Ishikawa (cell line): ENCODE results near the gene MDFIC.

ENCODE experiments used
- CEBPB ChIP-seq: IDR thresholded peaks from 2 replicates; pipeline ENCODE4 v1.6.1; 2012
- CREB1 ChIP-seq: IDR thresholded peaks from 2 replicates; pipeline ENCODE4 v1.6.1; 2012; ENCODE audit warnings: low read depth
- EGR1 ChIP-seq: IDR thresholded peaks from 2 replicates; pipeline ENCODE4 v1.6.1; 2012
- EP300 ChIP-seq: IDR thresholded peaks from 2 replicates; pipeline ENCODE4 v1.6.1; 2012; ENCODE audit warnings: borderline replicate concordance
- FOXM1 ChIP-seq: IDR thresholded peaks from 2 replicates; pipeline ENCODE4 v1.6.1; 2012; ENCODE audit warnings: low read depth, borderline replicate concordance
- NFIC ChIP-seq: IDR thresholded peaks from 2 replicates; pipeline ENCODE4 v1.6.1; 2012
- RAD21 ChIP-seq: IDR thresholded peaks from 2 replicates; pipeline ENCODE4 v1.6.1; 2012; ENCODE audit warnings: low read depth
- TAF1 ChIP-seq: IDR thresholded peaks from 2 replicates; pipeline ENCODE4 v1.6.1; 2012; ENCODE audit warnings: low read depth, mild to moderate bottlenecking
- TCF12 ChIP-seq: IDR thresholded peaks from 2 replicates; pipeline ENCODE4 v1.6.1; 2012; ENCODE audit warnings: low read depth
- TEAD4 ChIP-seq: IDR thresholded peaks from 2 replicates; pipeline ENCODE4 v1.6.1; 2012
- YY1 ChIP-seq: IDR thresholded peaks from 2 replicates; pipeline ENCODE4 v1.6.1; 2012; ENCODE audit warnings: low read depth
- ZBTB7A ChIP-seq: IDR thresholded peaks from 2 replicates; pipeline ENCODE4 v1.6.1; 2012; ENCODE audit warnings: low read depth
- TF ChIP-seq, protein P1 (sequence below): IDR thresholded peaks from 2 replicates; pipeline ENCODE4 v1.6.1; 2012
- TF ChIP-seq, protein P2 (sequence below): IDR thresholded peaks from 2 replicates; pipeline ENCODE4 v1.6.1; 2012
- TF ChIP-seq, protein P3 (sequence below): IDR thresholded peaks from 2 replicates; pipeline ENCODE4 v1.6.1; 2012; ENCODE audit warnings: low read depth, mild to moderate bottlenecking

MDFIC gene

DNA sequence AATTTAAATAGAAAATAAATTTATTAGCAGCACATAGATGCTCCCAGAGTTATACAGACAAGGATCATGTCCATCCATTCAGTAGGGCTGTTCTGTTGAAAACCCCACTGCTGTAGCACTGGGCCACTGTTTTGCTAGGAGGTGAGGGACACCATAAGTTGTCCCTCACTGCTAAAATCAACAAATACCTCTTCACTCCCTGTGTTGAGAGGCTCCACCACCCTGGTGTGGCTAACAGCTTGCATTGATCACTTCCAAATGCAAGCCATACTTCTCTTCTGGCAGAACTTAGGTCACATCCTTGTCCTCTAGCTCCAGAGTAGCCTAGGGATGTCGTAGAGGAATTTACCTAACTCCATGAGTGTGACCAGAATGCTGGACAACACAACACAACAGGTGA, 55.4 kb downstream of the MDFIC start:
- no peak for TF ChIP-seq YY1
- TF ChIP-seq, protein P1, sequence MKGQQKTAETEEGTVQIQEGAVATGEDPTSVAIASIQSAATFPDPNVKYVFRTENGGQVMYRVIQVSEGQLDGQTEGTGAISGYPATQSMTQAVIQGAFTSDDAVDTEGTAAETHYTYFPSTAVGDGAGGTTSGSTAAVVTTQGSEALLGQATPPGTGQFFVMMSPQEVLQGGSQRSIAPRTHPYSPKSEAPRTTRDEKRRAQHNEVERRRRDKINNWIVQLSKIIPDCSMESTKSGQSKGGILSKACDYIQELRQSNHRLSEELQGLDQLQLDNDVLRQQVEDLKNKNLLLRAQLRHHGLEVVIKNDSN, result no peak
- no peak for TF ChIP-seq CEBPB
- TF ChIP-seq, protein P2, sequence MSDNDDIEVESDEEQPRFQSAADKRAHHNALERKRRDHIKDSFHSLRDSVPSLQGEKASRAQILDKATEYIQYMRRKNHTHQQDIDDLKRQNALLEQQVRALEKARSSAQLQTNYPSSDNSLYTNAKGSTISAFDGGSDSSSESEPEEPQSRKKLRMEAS, result no peak
- no peak for TF ChIP-seq TAF1
- TF ChIP-seq NFIC, result no peak
- TF ChIP-seq TEAD4, result no peak
- no peak for TF ChIP-seq EGR1
- TF ChIP-seq RAD21, result no peak
- no peak for TF ChIP-seq TCF12
- no peak for TF ChIP-seq CREB1
- no peak for TF ChIP-seq ZBTB7A
- TF ChIP-seq, protein P3, sequence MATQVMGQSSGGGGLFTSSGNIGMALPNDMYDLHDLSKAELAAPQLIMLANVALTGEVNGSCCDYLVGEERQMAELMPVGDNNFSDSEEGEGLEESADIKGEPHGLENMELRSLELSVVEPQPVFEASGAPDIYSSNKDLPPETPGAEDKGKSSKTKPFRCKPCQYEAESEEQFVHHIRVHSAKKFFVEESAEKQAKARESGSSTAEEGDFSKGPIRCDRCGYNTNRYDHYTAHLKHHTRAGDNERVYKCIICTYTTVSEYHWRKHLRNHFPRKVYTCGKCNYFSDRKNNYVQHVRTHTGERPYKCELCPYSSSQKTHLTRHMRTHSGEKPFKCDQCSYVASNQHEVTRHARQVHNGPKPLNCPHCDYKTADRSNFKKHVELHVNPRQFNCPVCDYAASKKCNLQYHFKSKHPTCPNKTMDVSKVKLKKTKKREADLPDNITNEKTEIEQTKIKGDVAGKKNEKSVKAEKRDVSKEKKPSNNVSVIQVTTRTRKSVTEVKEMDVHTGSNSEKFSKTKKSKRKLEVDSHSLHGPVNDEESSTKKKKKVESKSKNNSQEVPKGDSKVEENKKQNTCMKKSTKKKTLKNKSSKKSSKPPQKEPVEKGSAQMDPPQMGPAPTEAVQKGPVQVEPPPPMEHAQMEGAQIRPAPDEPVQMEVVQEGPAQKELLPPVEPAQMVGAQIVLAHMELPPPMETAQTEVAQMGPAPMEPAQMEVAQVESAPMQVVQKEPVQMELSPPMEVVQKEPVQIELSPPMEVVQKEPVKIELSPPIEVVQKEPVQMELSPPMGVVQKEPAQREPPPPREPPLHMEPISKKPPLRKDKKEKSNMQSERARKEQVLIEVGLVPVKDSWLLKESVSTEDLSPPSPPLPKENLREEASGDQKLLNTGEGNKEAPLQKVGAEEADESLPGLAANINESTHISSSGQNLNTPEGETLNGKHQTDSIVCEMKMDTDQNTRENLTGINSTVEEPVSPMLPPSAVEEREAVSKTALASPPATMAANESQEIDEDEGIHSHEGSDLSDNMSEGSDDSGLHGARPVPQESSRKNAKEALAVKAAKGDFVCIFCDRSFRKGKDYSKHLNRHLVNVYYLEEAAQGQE, result no peak
- TF ChIP-seq EP300, result no peak
- no peak for TF ChIP-seq FOXM1

DNA sequence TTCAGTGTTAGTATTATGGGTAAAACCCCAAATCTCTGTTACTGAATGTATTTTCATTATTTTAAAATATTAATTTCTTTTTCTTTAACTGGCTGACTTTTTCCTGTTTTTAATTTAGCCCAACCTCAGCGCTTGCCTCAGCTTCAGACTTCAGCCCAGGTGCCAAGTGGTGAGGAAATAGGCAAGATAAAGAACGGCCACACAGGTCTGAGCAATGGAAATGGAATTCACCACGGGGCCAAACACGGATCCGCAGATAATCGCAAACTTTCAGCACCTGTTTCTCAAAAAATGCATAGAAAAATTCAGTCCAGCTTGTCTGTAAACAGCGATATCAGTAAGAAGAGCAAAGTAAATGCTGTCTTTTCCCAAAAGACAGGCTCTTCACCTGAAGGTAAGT, 57.5 kb downstream of the MDFIC start:
- no peak for TF ChIP-seq TCF12
- TF ChIP-seq, protein P3, result no peak
- TF ChIP-seq TAF1, result no peak
- TF ChIP-seq EP300, result no peak
- TF ChIP-seq, protein P1, result no peak
- TF ChIP-seq FOXM1, result no peak
- TF ChIP-seq YY1, result no peak

DNA sequence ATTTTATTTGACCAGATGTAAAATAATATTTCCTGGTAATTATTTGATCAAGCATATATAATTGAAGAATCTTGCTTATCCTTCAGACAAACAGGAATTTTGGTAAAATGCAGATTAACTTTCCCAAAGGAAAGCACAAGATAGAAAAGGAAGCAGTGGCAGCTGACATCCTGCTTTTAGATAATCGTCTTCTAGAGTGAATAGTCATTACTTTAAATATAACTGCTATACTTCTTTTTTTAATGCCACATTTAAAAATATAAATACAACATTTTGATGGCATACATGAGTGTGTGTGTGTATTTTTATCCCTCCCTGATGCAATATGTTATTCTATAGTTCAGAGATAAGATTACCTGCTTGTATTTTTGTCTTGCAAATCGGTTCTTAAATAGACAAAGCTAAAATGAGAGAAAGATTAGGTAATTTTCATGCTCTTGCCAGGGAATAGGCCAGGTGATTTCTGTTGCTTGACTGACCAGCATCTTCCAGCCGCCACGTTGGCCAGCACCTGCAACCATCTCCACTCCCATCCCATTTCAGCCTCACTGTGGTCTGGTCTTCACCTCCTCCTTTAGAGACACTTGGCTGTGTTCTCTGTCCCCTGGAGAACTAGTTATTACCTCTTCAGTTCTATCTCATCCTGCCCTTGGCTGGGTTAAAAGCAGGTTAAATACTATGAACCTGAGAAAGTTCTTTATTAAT, 58.1 kb downstream of the MDFIC start:
- TF ChIP-seq, protein P3, result no peak
- TF ChIP-seq FOXM1 (no peak), TEAD4 (no peak), TAF1 (no peak), ZBTB7A (no peak), EP300 (no peak), TCF12 (no peak), CEBPB (no peak), RAD21 (no peak), EGR1 (no peak), NFIC (no peak), CREB1 (no peak), YY1 (no peak)
- TF ChIP-seq, protein P1, result no peak
- TF ChIP-seq, protein P2, result no peak

DNA sequence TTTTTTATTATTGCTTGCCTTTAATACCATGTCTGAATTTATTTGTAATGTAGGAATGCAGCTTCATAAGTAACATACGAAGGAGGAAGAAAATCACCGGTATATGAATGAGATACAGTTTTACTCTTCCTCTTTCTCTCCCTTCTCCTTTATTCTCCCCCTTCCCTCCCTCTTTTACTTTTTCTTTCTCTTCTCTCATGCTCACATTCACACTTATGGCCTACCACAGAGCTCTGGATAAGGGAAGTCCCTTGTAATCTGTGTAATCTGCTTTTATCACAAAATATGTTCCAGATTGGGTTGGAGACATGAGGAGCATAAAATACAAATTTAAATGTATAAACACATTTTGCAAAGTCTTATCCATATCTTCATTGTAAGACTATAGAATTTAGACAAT, 59.4 kb downstream of the MDFIC start:
- TF ChIP-seq CEBPB, result no peak
- no peak for TF ChIP-seq CREB1
- TF ChIP-seq YY1, result no peak
- no peak for TF ChIP-seq ZBTB7A
- no peak for TF ChIP-seq NFIC
- TF ChIP-seq, protein P1, result no peak
- no peak for TF ChIP-seq TCF12
- TF ChIP-seq, protein P3, result no peak
- no peak for TF ChIP-seq TEAD4
- TF ChIP-seq RAD21, result no peak
- no peak for TF ChIP-seq TAF1
- TF ChIP-seq EGR1, result no peak
- TF ChIP-seq, protein P2, result no peak
- no peak for TF ChIP-seq FOXM1
